Hippocampal formation (tissue), 2 donors: ENCODE results near the gene MINK1.
A peak's percentile ranks its signal among the peaks of the same experiment; 100 is the strongest.

Experiments
- DNase-seq, 2 donors: peaks; one replicate each; lab custom pipeline; 2025; lab: John Stamatoyannopoulos, UW

The MINK1 gene

DNA sequence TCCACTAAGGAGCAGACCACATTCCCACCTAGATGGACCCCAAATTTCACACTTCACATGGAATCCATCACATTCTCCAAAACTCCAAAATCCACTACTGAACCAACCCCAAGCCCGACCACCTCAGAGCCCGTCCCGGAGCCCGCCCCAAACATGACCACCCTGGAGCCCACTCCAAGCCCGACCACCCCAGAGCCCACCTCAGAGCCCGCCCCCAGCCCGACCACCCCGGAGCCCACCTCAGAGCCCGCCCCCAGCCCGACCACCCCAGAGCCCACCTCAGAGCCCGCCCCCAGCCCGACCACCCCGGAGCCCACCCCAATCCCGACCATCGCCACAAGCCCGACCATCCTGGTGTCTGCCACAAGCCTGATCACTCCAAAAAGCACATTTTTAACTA lies 100.5 kb downstream of the MINK1 start:
- no peak for DNase-seq

GRCh38 chr17:4934173-4934979 lies 101.2 kb downstream of the MINK1 start:
- no peak for DNase-seq

DNA sequence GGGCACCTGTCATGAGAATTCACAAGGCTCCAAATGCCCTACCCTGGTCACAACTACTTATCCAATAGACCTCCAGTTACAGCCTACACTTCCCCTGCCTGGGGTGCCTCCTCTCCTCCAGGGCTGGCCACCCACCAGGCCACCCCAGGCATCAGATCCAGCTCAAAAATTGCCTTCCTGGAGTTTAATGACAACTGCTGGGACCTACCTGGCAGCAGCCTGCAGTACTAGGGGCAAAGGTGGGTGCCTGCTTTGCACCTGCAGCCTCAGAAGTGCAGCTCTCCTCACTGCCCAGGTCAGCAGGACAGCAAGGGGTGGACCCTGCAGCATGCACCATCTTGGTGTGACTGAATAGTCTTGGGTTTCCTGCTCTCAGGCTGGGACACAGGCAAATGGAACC lies 102.5 kb downstream of the MINK1 start:
- DNase-seq: no peak

- no peak for DNase-seq
Observed at GRCh38 chr17:4936436-4936835, 103.3 kb downstream of the MINK1 start.

- no peak for DNase-seq
Observed at GRCh38 chr17:4937553-4937952, 104.4 kb downstream of the MINK1 start.

- DNase-seq: no peak
Observed at GRCh38 chr17:4938069-4938491, 104.9 kb downstream of the MINK1 start.

DNA sequence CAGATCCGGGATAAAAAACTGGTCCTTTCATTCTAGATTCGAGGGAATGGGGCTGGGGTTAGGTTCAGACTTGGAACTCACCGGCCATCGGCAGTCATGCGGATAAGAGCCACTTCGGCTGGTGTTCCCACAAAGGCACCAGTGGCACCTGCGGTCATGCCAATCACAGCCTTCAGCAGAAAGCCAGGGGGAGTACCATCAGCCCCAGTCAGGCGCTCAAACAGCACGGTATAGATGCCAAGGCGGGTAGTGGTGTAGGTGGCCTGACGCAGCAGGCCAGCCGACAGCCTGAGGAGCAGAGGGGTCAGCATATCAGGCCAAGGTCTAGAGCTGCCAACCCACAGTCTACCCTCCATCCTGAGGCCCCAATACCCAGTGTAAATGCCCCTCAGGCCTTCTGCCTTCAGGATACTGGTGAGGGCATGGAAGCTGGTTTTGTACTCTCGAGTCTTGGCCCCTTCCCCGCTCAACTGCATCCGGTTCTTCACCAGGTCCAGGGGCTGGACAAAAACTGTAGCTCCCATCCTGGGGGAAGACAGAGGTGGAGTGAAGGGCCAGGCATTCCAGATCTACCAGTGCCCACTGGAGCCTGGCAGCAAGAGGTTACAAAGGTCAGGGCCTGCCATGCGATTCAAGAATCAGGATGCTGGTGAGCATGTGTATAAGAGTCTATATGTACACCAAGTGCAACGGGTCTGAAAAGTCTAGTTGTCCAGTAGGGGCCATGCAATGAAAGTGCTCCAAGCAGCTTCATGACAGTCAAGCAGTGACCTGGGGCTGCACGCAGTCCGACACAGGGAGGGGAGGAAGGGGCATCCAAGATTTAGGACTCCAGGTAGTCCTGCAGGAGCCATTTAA lies 105.8 kb downstream of the MINK1 start:
- DNase-seq: no peak

DNA sequence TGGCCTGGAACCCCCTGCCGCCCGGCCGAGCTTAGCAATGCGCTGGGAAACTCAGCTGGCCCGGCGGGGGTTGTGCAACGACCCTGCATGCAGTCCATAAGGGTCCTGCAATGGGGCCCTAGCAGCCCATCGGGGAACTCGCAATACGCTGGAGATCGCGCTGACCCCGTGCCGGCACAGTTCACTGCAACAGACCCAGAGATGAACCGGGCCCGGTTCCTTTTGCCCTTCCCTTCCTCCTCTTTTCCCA lies 106.3 kb downstream of the MINK1 start:
- DNase-seq: no peak

DNA sequence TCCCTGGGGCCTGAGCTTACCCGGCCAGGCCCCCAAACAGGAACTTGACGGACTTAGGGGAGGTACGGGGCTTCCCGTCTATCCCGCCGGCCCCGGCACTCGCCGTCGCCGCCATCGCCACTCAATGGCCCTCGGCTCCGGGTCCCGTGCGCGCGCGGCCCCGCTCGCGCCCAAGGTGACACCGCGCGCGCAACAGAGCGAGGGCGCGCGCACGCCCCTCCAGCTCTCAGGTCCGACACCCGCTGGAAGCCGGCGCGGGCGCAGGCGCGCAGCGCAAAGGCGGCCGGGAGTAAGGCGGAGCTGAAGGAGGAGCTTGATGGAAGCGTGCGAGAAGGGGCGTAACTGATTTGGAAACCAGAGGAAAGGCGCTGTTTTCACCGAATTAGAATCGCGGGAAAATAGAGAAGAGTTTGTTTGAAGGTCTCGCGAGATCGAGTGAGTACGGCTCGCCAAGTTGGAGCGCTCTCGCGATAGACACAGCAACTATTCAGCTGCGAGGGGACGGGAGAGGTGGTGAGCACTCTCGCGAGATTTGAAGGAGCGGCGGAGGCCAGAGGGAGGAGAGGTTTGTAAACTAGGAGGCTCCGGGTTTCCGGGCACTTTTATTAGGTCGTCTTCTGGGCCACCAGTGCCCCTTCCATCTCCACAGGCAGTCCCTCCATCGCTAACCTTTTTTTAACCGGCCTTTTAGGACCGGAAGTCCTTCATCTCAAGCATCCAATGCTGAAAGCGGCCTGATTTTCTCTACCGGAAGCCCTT lies 106.8 kb downstream of the MINK1 start, which contains the start of the genes RNF167 and SLC25A11:
Gene RNF167 (plus strand): TSS at position 473 of the 759 bp plus-strand sequence. CDS start 642 bp downstream, outside the sequence.
Gene SLC25A11 (minus strand): TSS at position 251 of the 759 bp plus-strand sequence. CDS start 136 bp downstream, at position 115.
- peak; percentile 93 to 99 for DNase-seq

- no peak for DNase-seq
Observed at GRCh38 chr17:4940555-4941318, 107.6 kb downstream of the MINK1 start.

GRCh38 chr17:4941319-4941610 lies 108.1 kb downstream of the MINK1 start:
- no peak for DNase-seq

DNA sequence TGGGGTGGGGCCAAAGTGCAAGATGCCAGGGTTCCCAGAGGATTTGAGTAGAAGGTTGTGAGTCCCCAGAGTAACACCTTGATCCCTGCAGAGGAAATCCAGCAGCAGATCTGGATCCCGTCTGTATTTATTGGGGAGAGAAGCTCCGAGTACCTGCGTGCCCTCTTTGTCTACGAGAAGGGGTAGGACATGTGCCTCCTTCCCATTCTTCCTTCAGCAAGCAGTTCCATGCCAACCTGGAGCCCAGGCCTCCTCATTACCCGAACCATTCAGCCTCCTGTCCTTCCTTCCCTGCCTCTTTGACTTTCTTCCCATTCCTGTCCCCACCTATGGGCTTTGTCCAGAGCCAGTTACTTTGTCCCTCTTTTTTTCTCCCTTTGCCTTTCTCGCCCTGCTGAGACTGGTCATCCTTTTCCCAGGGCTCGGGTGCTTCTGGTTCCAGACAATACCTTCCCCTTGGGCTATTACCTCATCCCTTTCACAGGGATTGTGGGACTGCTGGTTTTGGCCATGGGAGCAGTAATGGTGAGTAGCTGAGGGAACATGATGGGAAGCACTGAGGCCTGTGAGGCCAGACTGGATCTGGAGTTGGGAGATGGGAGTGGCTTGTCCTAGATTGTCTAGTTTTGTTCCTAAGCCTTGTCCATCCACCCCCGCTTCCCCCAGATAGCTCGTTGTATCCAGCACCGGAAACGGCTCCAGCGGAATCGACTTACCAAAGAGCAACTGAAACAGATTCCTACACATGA lies 109.8 kb downstream of the MINK1 start:
- no peak for DNase-seq

DNA sequence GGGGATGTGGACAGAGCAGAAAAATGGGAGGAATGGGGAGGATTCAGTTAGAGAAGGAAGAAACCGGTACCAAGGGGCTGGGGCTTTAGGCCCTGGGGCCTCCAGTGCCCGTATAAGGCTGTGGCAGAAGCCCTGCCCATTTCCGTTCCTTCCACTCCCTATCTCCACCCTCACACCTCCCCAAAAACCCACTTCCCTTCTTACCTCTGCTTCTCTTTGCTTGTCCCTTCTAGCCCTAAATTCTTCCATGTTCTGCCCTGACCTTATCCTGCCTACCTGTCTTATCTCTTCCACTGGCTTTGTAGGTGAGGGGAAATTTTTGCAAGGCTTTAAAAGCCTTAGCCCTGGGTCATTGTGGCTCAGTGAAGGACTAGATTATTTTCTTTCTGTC lies 111.0 kb downstream of the MINK1 start:
- no peak for DNase-seq

- no peak for DNase-seq
Observed at GRCh38 chr17:4944554-4945175, 111.5 kb downstream of the MINK1 start.

DNA sequence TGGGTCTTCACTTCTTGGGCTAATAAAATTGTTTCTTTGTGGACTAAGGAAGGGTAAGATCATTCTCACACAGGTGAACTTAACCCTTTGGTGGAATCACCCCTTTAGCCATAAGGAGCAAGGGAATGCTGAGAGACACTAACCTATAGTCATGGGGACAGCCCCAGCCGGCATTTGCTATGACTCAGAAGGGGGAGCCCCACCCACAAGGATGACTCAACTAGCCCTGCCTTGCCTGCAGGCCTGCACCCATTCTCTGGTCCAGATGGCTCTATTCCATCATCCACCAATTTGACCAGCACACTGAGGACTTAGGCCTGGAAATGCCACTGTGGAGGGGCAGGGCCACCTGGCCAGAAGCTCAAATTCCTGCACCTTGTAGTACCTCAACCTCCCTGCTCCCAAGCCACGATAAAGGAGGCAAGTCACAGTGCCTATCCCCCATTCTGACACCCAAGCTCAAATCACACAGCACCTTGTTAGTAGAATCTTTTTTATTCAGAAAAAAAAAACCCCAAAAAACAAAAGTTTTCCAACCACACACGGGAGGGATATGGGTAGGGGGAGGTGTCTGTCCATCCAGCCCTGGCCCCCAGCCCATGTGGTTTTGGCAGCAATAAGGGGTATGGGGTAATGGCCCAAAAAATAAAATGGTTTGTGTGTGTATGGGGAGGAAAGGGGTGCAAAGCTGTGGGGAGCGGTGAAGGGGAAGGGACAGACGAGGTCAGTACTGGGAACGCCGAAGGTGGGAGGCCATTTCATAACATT lies 112.2 kb downstream of the MINK1 start:
- DNase-seq: no peak

GRCh38 chr17:4945944-4946280 lies 112.8 kb downstream of the MINK1 start:
- DNase-seq: no peak

- DNase-seq: no peak
Observed at GRCh38 chr17:4946312-4946976, 113.3 kb downstream of the MINK1 start.

DNA sequence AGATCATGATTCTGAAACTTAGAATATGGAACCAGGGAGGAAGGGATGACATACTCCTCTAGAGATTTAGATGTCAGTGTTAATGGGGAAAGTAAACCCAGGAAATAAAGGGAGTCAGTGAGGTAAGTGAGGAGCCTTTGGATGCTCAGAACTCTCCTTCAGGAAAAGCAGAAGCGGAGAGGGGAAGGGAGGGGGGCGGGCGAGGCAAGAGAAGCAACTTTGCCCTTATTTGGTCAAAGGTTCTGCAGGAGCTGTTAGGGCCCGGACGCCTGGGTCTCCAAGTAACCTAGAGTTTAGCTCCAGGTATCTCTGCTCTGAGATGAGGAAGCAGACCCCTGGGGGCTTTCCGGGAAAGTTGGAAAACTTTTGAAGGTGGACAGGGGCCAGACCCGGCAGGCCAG lies 113.9 kb downstream of the MINK1 start:
- no peak for DNase-seq
